ENCODE data around the gene ZNF580. TPM values are rescaled to one million over a fixed set of nuclear protein-coding genes. Genes with fewer than 3 reads are reported as not detected.

Gene ZNF580
- total RNA-seq, 2 experiments from 2014 or later: 24.4 to 50.0 TPM

DNA sequence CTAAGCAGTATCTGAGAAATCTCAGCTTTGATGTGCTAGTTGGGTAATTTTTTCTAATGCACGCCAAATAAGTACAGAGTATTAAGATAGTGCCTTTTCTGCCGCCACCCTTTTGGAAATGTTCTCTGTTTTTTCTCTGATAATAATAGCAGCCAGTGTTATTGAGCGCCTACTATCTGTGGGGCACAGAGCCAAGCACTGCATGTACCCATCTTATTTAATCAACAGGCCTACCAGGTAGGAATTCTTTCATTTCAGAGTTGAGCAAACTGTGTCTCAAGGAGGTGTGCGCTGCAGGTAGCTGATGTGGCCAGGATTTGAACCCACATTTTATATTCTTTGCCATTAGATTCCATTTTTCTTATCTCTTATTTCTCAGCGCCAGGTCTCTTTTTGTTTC lies 35.6 kb downstream of the ZNF580 start:
- peak overlapping the region; percentile 97 for H3K27ac ChIP-seq (ENCODE audit: low read depth, low read length, poor library complexity, severe bottlenecking)
- TF ChIP-seq EZH2phosphoT487 (IDR thresholded peaks at IDR 0.05; ENCODE audit: borderline replicate concordance, low read depth, low read length): no peak
- TF ChIP-seq, protein P1, sequence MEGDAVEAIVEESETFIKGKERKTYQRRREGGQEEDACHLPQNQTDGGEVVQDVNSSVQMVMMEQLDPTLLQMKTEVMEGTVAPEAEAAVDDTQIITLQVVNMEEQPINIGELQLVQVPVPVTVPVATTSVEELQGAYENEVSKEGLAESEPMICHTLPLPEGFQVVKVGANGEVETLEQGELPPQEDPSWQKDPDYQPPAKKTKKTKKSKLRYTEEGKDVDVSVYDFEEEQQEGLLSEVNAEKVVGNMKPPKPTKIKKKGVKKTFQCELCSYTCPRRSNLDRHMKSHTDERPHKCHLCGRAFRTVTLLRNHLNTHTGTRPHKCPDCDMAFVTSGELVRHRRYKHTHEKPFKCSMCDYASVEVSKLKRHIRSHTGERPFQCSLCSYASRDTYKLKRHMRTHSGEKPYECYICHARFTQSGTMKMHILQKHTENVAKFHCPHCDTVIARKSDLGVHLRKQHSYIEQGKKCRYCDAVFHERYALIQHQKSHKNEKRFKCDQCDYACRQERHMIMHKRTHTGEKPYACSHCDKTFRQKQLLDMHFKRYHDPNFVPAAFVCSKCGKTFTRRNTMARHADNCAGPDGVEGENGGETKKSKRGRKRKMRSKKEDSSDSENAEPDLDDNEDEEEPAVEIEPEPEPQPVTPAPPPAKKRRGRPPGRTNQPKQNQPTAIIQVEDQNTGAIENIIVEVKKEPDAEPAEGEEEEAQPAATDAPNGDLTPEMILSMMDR (conservative IDR thresholded peaks at IDR 0.05; ENCODE audit: low read length): peak; percentile 66
- H2AFZ ChIP-seq (ENCODE audit: low read length): no peak overlapping the region
- peaks cover 59% of the 10 kb centered on the region for H3K4me1 ChIP-seq (ENCODE audit: insufficient read depth, low read length, poor library complexity, severe bottlenecking)
- peak; percentile 34 for DNase-seq (ENCODE audit: low spot score)
- CTCF ChIA-PET (ENCODE audit: unreplicated experiment): no interaction called here
- peak overlapping the region; percentile 92 for H3K4me2 ChIP-seq (ENCODE audit: low read length)
- no peaks in the 10 kb centered on the region for H3K9me2 ChIP-seq (ENCODE audit: insufficient read depth, low read length)
- peaks cover 86% of the 10 kb centered on the region for H3K36me3 ChIP-seq (ENCODE audit: insufficient read depth, low read length)
- H4K20me1 ChIP-seq (ENCODE audit: insufficient read depth, low read length): no peaks in the 10 kb centered on the region; the same call in 1 of the 2 replicates
- intact Hi-C loops (cut with micrococcal nuclease; ENCODE audit: unreplicated experiment): loop anchor here (5.0 kb wide), 2 partner anchors 131 to 156 kb away; partner anchors contain the start of gene NLRP11
- TSS peak; percentile 61 for BruUV-seq (replicated peaks)
- H3K4me3 ChIP-seq (ENCODE audit: low read depth, low read length, poor library complexity, severe bottlenecking): peak overlapping the region; percentile 95
- POLR2A ChIA-PET: interaction anchor here (2.3 kb wide), 1 partner anchor 19 kb away, joined by 6 read pairs; no protein-coding TSS in a partner anchor
- H3K9me3 ChIP-seq (ENCODE audit: low read length): no peaks in the 10 kb centered on the region
- peaks cover 80% of the 10 kb centered on the region for H3K79me2 ChIP-seq (ENCODE audit: insufficient read depth, low read depth, low read length)

- peak overlapping the region; percentile 97 for H3K27ac ChIP-seq (ENCODE audit: low read depth, low read length, poor library complexity, severe bottlenecking)
Measured at GRCh38 chr19:55676889-55677505, 36.2 kb downstream of the ZNF580 start.

More at GRCh38 chr19:55676889-55677505, 36.2 kb downstream of the ZNF580 start:
- Histone ChIP-seq H4K20me1 (ENCODE audit: insufficient read depth, low read length) (no peaks in the 10 kb centered on the region; the same call in 1 of the 2 replicates), H2AFZ (ENCODE audit: low read length) (no peak overlapping the region), H3K9me2 (ENCODE audit: insufficient read depth, low read length) (no peaks in the 10 kb centered on the region), H3K36me3 (ENCODE audit: insufficient read depth, low read length) (peaks cover 86% of the 10 kb centered on the region), H3K9me3 (ENCODE audit: low read length) (no peaks in the 10 kb centered on the region), H3K4me2 (ENCODE audit: low read length) (peak overlapping the region; percentile 92), H3K79me2 (ENCODE audit: insufficient read depth, low read depth, low read length) (peaks cover 80% of the 10 kb centered on the region), H3K4me1 (ENCODE audit: insufficient read depth, low read length, poor library complexity, severe bottlenecking) (peaks cover 55% of the 10 kb centered on the region), H3K4me3 (ENCODE audit: low read depth, low read length, poor library complexity, severe bottlenecking) (peak overlapping the region; percentile 95)
- no TSS peak for BruUV-seq (replicated peaks)
- ChIA-PET CTCF (ENCODE audit: unreplicated experiment) (no interaction called here), POLR2A (interaction anchor here (2.3 kb wide), 1 partner anchor 20 kb away, joined by 6 read pairs; no protein-coding TSS in a partner anchor)
- intact Hi-C loops (cut with micrococcal nuclease; ENCODE audit: unreplicated experiment): loop anchor here (5.0 kb wide), 2 partner anchors 130 to 155 kb away; partner anchors contain the start of gene NLRP11
- no peak for DNase-seq (ENCODE audit: low spot score)
- TF ChIP-seq, protein P1 (conservative IDR thresholded peaks at IDR 0.05; ENCODE audit: low read length): no peak
- no peak for TF ChIP-seq EZH2phosphoT487 (IDR thresholded peaks at IDR 0.05; ENCODE audit: borderline replicate concordance, low read depth, low read length)

Measured in OCI-LY7 (cell line).